IMR-90 (cell line): ENCODE results near the gene PSD2. TPM values are rescaled to one million over a fixed set of nuclear protein-coding genes. Genes with fewer than 3 reads are reported as not detected.

Experiments used
- ATAC-seq: fragments of 200-7000 bp; cut with Tn5 transposase; 2 replicates; pipeline ENCODE4 v1.9.1; 2020; ENCODE audit warnings: low read depth, mild to moderate bottlenecking, moderate library complexity
- BruUV-seq: library from RNA; stranded (reverse); fragments of 400-500 nt; replicated peaks from 2 replicates; lab custom pipeline; 2021; lab: Mats Ljungman, UMichigan
- CTCF ChIA-PET: fragments of 300-600 bp; formaldehyde crosslinking; extraction: SDS; loops from one replicate; lab custom pipeline; 2021; ENCODE audit warnings: antibody characterized with exemption; lab: Yijun Ruan, JAX
- POLR2A ChIA-PET: fragments of 300-600 bp; sonication (Branson Sonifier 250); formaldehyde crosslinking; loops from one replicate; lab custom pipeline; 2022; ENCODE audit warnings: antibody characterized with exemption; ENCODE audit not compliant: unreplicated experiment; lab: Charles Lee
- DNase-seq: peaks from one replicate; pipeline ENCODE4 v3.0.0; 2013
- H2AFZ ChIP-seq: replicated peaks from 2 replicates; pipeline ENCODE3; 2013; ENCODE audit warnings: low read length, mild to moderate bottlenecking; ENCODE audit not compliant: poor library complexity
- H2AK5ac ChIP-seq: 2 replicates; pipeline ENCODE4 v1.6.1; 2013; ENCODE audit warnings: low read depth, low read length, inconsistent platforms
- H2AK9ac ChIP-seq: replicated peaks from 2 replicates; pipeline ENCODE3; 2013; ENCODE audit warnings: mild to moderate bottlenecking, low read depth, low read length, moderate library complexity; ENCODE audit not compliant: poor library complexity
- H2BK120ac ChIP-seq: 2 replicates; pipeline ENCODE4 v1.6.1; 2013; ENCODE audit warnings: low read depth, low read length, inconsistent platforms
- H2BK15ac ChIP-seq: 3 replicates; pipeline ENCODE4 v1.6.1; 2013; ENCODE audit warnings: low read depth, low read length, inconsistent platforms
- H2BK20ac ChIP-seq: 2 replicates; pipeline ENCODE4 v1.6.1; 2013; ENCODE audit warnings: low read depth, mild to moderate bottlenecking, inconsistent platforms, low read length, moderate library complexity
- H2BK5ac ChIP-seq: 2 replicates; pipeline ENCODE4 v1.6.1; 2013; ENCODE audit warnings: mild to moderate bottlenecking, low read depth, low read length, inconsistent platforms; ENCODE audit not compliant: poor library complexity, severe bottlenecking
- H3K14ac ChIP-seq: replicated peaks from 2 replicates; pipeline ENCODE4 v1.6.1; 2013; ENCODE audit warnings: low read depth, low read length, inconsistent platforms
- H3K18ac ChIP-seq: 2 replicates; pipeline ENCODE4 v1.6.1; 2013; ENCODE audit warnings: low read depth, low read length, control low read depth
- H3K23ac ChIP-seq: 2 replicates; pipeline ENCODE4 v1.6.1; 2013; ENCODE audit warnings: low read depth, low read length, inconsistent platforms
- H3K27ac ChIP-seq: 2 replicates; pipeline ENCODE4 v1.5.1; 2013; ENCODE audit warnings: mild to moderate bottlenecking, control low read depth, low read length; ENCODE audit not compliant: insufficient read depth
- H3K27me3 ChIP-seq: 2 replicates; pipeline ENCODE4 v1.6.1; 2013; ENCODE audit warnings: low read length; ENCODE audit not compliant: control insufficient read depth, insufficient read depth
- H3K36me3 ChIP-seq: 2 replicates; pipeline ENCODE4 v1.6.1; 2013; ENCODE audit warnings: low read length, mixed read lengths; ENCODE audit not compliant: control insufficient read depth, insufficient read depth
- H3K4ac ChIP-seq: 2 replicates; pipeline ENCODE4 v1.6.1; 2013; ENCODE audit warnings: low read depth, low read length, inconsistent platforms
- H3K4me1 ChIP-seq: 2 replicates; pipeline ENCODE4 v1.6.1; 2013; ENCODE audit warnings: low read length, mixed read lengths; ENCODE audit not compliant: control insufficient read depth, insufficient read depth
- H3K4me2 ChIP-seq: 2 replicates; pipeline ENCODE4 v1.6.1; 2013; ENCODE audit warnings: low read depth, mild to moderate bottlenecking, control low read depth, low read length, moderate library complexity
- H3K4me3 ChIP-seq: 2 replicates; pipeline ENCODE4 v1.5.1; 2013; ENCODE audit warnings: low read depth, mild to moderate bottlenecking, control low read depth, low read length, moderate library complexity; ENCODE audit not compliant: insufficient read depth
- H3K56ac ChIP-seq: 2 replicates; pipeline ENCODE4 v1.6.1; 2013; ENCODE audit warnings: low read length, inconsistent platforms; ENCODE audit not compliant: insufficient read depth; ENCODE audit errors: extremely low read depth
- H3K79me1 ChIP-seq, 2 experiments: 2 replicates each; pipeline ENCODE4 v1.6.1; 2013; ENCODE audit warnings: low read length in 2 of 2, inconsistent platforms in 1 of 2, low read depth in 1 of 2
- H3K9ac ChIP-seq: 2 replicates; pipeline ENCODE4 v1.6.1; 2013; ENCODE audit warnings: low read depth, low read length, control low read depth
- H3K9me1 ChIP-seq: 2 replicates; pipeline ENCODE4 v1.6.1; 2013; ENCODE audit warnings: low read length, inconsistent platforms; ENCODE audit not compliant: insufficient read depth
- H3K9me3 ChIP-seq: 2 replicates; pipeline ENCODE4 v1.6.1; 2013; ENCODE audit warnings: low read length; ENCODE audit not compliant: control insufficient read depth, insufficient read depth
- H4K20me1 ChIP-seq: 2 replicates; pipeline ENCODE4 v1.6.1; 2013; ENCODE audit warnings: low read length, inconsistent platforms; ENCODE audit not compliant: insufficient read depth
- H4K5ac ChIP-seq: 2 replicates; pipeline ENCODE4 v1.6.1; 2013; ENCODE audit warnings: mild to moderate bottlenecking, low read depth, low read length, control low read depth
- H4K8ac ChIP-seq, 2 experiments: 2 replicates each; pipeline ENCODE4 v1.6.1; 2013; ENCODE audit warnings: low read depth in 2 of 2, low read length in 2 of 2, control low read depth in 1 of 2, inconsistent platforms in 1 of 2
- H4K91ac ChIP-seq: 2 replicates; pipeline ENCODE4 v1.6.1; 2013; ENCODE audit warnings: low read depth, low read length, inconsistent platforms; ENCODE audit not compliant: insufficient read depth
- BHLHE40 ChIP-seq: fragments of 150-350 bp; IDR thresholded peaks from 2 replicates; pipeline ENCODE4 v1.6.1; 2016; ENCODE audit warnings: mild to moderate bottlenecking, low read depth, low read length
- CTCF ChIP-seq: conservative IDR thresholded peaks from 2 replicates; pipeline ENCODE4 v1.5.1; 2012; ENCODE audit warnings: mild to moderate bottlenecking, low read depth, low read length, improper control_type of control experiment
- MAFK ChIP-seq: IDR thresholded peaks from 2 replicates; pipeline ENCODE4 v1.6.1; 2012; ENCODE audit warnings: low read depth, low read length, improper control_type of control experiment
- MXI1 ChIP-seq: IDR thresholded peaks from 2 replicates; pipeline ENCODE4 v1.6.1; 2012; ENCODE audit warnings: low read depth, mild to moderate bottlenecking, low read length, moderate library complexity, borderline replicate concordance
- NFE2L2 ChIP-seq: fragments of 150-350 bp; IDR thresholded peaks from 2 replicates; pipeline ENCODE4 v1.6.1; 2016; ENCODE audit warnings: low read depth, mild to moderate bottlenecking, low read length
- POLR2A ChIP-seq: IDR thresholded peaks from 2 replicates; pipeline ENCODE4 v1.6.1; 2012; ENCODE audit warnings: mild to moderate bottlenecking, low read depth, low read length
- RAD21 ChIP-seq: IDR thresholded peaks from 2 replicates; pipeline ENCODE4 v1.6.1; 2012; ENCODE audit warnings: low read length, improper control_type of control experiment
- RFX5 ChIP-seq: IDR thresholded peaks from 2 replicates; pipeline ENCODE4 v1.8.0; 2012; ENCODE audit warnings: low read depth, mild to moderate bottlenecking, low read length, moderate library complexity
- SMC3 ChIP-seq: fragments of 150-350 bp; IDR thresholded peaks from 2 replicates; pipeline ENCODE4 v1.6.1; 2016; ENCODE audit warnings: low read depth, mild to moderate bottlenecking, antibody characterized with exemption, low read length, moderate library complexity
- WGBS, 2 experiments: methylation state at CpG; one replicate each; pipeline versions ENCODE4 v1.1.5 to v1.1.7; 2013; ENCODE audit warnings: missing lambda C conversion rate in 2 of 2; ENCODE audit not compliant: insufficient read length in 1 of 2; ENCODE audit errors: extremely low coverage in 2 of 2; 5-methylcytosine and 5-hydroxymethylcytosine counted together
- dilution Hi-C: fragments of 300-500 bp; cut with HindIII; formaldehyde crosslinking; loops from one replicate; pipeline ENCODE4 v1.14.3; 2018; ENCODE audit warnings: low sequenced_read_pairs; ENCODE audit not compliant: unreplicated experiment
- in situ Hi-C: fragments of 300-500 bp; cut with MboI; formaldehyde crosslinking; loops from 3 replicates; pipeline ENCODE4 v1.14.3; 2019; ENCODE audit warnings: low sequenced_read_pairs, inconsistent platforms, mixed read lengths
- intact Hi-C: fragments of 100-400 bp; cut with micrococcal nuclease; formaldehyde crosslinking; loops from 2 replicates; pipeline ENCODE4 v1.10.0; 2022
- polyA plus RNA-seq, 3 experiments: library from polyadenylated mRNA; depleted of rRNA; stranded (reverse); fragments of >200 nt; gene quantifications; 2 replicates each; pipeline ENCODE4 v1.2.3, GENCODE V29; 2012; ENCODE audit warnings: low replicate concordance in 1 of 3
- total RNA-seq: library from RNA; depleted of rRNA; stranded (reverse); fragments of >200 nt; gene quantifications from 2 replicates; pipeline ENCODE4 v1.2.3, GENCODE V29; 2012

Gene PSD2
- total and polyA plus RNA-seq, 2 of the 4 experiments (the other 2 are of a cell fraction), result 0.05 TPM; not detected in 1

- H4K8ac ChIP-seq, result no peak overlapping the region
- H3K4me3 ChIP-seq, result no peak overlapping the region
- POLR2A ChIA-PET, result no interaction called here
- in situ Hi-C loops (loop anchor here (25.0 kb wide), 1 partner anchor 565 kb away; the partner anchor contains the start of gene SLC4A9), intact Hi-C loops (no loop called here), dilution Hi-C loops (no loop called here)
- H2AFZ ChIP-seq, result no peak overlapping the region
- no peak overlapping the region for H4K91ac ChIP-seq
- H2AK9ac ChIP-seq, result no peak overlapping the region
- H3K14ac ChIP-seq, result no peak overlapping the region
- 40% methylated on average over 2 of the region's 3 CpGs; no CpG with 5 or more reads in 1 of the 2 experiments for WGBS, 2 experiments
- H3K36me3 ChIP-seq, result no peaks in the 10 kb centered on the region
- no peak overlapping the region for H3K27ac ChIP-seq
- no peaks in the 10 kb centered on the region for H3K79me1 ChIP-seq
- no peak overlapping the region for H3K18ac ChIP-seq
- H2BK15ac ChIP-seq, result no peak overlapping the region
- no TSS peak for BruUV-seq
- H3K4ac ChIP-seq, result no peak overlapping the region
- H4K5ac ChIP-seq, result no peak overlapping the region
- H3K56ac ChIP-seq, result no peak overlapping the region
- H3K9ac ChIP-seq, result no peak overlapping the region
- no peaks in the 10 kb centered on the region for H3K9me3 ChIP-seq
- H2BK20ac ChIP-seq, result no peak overlapping the region
- CTCF ChIA-PET, result interaction anchor here (0.8 kb wide), 1 partner anchor 10 kb away, joined by 3 read pairs; no protein-coding TSS in a partner anchor
- no peak overlapping the region for H3K4me2 ChIP-seq
- TF ChIP-seq RFX5, result no peak
- no peak for TF ChIP-seq RAD21
- no peak for TF ChIP-seq NFE2L2
- no peak for TF ChIP-seq BHLHE40
- no peak for TF ChIP-seq SMC3
- no peak for TF ChIP-seq MXI1
- TF ChIP-seq MAFK, result no peak
- TF ChIP-seq POLR2A, result no peak
- TF ChIP-seq CTCF, result no peak
- H3K27me3 ChIP-seq, result peaks cover 86% of the 10 kb centered on the region
- ATAC-seq (no peak), DNase-seq (no peak)
- H4K20me1 ChIP-seq, result no peaks in the 10 kb centered on the region
- no peak overlapping the region for H2BK5ac ChIP-seq
- no peak overlapping the region for H2AK5ac ChIP-seq
- no peak overlapping the region for H2BK120ac ChIP-seq
- no peak overlapping the region for H3K23ac ChIP-seq
- H3K9me1 ChIP-seq, result no peaks in the 10 kb centered on the region
- H3K4me1 ChIP-seq, result no peaks in the 10 kb centered on the region
Measured at GRCh38 chr5:139797335-139797734, 1.7 kb downstream of the PSD2 start.
